Epithelial cell of esophagus (primary cell): Measurements from ENCODE around the gene KBTBD13.

ENCODE experiments used
- DNase-seq: peaks from one replicate; pipeline ENCODE4 v3.0.0; 2010; ENCODE audit warnings: low read depth
- H3K4me3 ChIP-seq: 2 replicates; pipeline ENCODE4 v1.5.1; 2011; ENCODE audit warnings: mild to moderate bottlenecking, low read length, control low read depth
- TF ChIP-seq, protein P1 (sequence below): IDR thresholded peaks from 2 replicates; pipeline ENCODE4 v1.5.1; 2011; ENCODE audit warnings: low read depth, mild to moderate bottlenecking, low read length, control low read depth, inconsistent platforms; ENCODE audit not compliant: insufficient read depth; ENCODE audit errors: missing control alignments

Gene KBTBD13

GRCh38 chr15:65057549-65057940 lies 19.0 kb upstream of the KBTBD13 start:
- no peak for DNase-seq
- TF ChIP-seq, protein P1, sequence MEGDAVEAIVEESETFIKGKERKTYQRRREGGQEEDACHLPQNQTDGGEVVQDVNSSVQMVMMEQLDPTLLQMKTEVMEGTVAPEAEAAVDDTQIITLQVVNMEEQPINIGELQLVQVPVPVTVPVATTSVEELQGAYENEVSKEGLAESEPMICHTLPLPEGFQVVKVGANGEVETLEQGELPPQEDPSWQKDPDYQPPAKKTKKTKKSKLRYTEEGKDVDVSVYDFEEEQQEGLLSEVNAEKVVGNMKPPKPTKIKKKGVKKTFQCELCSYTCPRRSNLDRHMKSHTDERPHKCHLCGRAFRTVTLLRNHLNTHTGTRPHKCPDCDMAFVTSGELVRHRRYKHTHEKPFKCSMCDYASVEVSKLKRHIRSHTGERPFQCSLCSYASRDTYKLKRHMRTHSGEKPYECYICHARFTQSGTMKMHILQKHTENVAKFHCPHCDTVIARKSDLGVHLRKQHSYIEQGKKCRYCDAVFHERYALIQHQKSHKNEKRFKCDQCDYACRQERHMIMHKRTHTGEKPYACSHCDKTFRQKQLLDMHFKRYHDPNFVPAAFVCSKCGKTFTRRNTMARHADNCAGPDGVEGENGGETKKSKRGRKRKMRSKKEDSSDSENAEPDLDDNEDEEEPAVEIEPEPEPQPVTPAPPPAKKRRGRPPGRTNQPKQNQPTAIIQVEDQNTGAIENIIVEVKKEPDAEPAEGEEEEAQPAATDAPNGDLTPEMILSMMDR, result no peak
- no peak overlapping the region for H3K4me3 ChIP-seq

GRCh38 chr15:65058394-65059368 lies 17.9 kb upstream of the KBTBD13 start:
- no peak for DNase-seq
- no peak overlapping the region for H3K4me3 ChIP-seq
- TF ChIP-seq, protein P1, result no peak

DNA sequence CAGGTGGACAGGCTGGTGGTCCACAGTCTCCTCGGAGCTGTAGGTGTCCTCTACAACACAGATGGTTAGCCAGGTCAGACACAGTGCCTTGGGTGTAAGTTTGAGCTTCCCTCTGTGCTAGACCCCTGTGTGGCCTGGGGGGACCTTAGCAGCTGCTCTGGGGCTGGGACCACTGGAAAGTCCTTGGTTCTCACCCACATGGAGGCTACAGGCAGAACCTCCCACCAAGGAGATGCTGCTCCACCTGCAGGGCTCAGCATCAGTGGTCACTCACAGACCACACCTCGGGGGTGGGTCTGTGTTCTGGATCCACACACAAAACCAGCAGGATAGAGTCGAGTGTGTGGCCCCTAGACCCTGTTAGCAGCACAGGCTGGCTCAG lies 17.2 kb upstream of the KBTBD13 start:
- DNase-seq, result no peak
- TF ChIP-seq, protein P1, result no peak
- no peak overlapping the region for H3K4me3 ChIP-seq

DNA sequence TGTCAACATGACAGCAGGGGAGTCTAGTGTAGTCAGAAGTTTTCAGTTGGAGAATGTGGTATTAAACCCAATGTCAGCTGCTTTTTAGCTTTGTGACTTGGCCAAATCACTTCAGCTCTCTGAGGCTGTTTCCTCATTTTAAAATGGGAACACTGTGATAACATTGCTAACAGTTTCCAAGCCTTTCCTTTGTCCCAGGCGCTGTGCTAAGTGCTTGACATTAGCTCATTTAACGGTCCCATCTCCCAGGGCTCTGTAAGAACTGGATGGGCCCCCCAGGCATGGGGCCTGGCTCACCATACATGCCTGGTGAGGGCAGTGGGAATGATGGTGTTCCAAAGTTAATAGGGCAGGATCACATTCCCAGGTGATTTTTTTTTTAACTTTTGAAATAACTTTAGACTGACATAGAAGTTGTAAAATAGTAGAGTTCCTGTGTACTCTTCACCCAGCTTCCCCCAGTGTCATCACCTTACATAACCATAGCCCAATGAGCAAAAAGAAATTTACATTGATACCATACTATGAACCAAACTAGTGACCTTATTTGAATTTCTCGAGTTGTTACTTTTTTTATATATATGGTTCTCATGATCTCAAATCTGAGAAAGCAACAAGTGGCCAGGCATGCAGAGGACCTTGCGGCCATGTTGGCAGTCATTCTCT lies 16.5 kb upstream of the KBTBD13 start:
- TF ChIP-seq, protein P1, result no peak
- no peak for DNase-seq
- no peak overlapping the region for H3K4me3 ChIP-seq

GRCh38 chr15:65060641-65061397 lies 15.7 kb upstream of the KBTBD13 start:
- TF ChIP-seq, protein P1, result no peak
- no peak for DNase-seq
- H3K4me3 ChIP-seq, result no peak overlapping the region

GRCh38 chr15:65062061-65062460 lies 14.5 kb upstream of the KBTBD13 start:
- DNase-seq, result no peak
- TF ChIP-seq, protein P1, result no peak
- H3K4me3 ChIP-seq, result no peak overlapping the region
